ENCODE measurements around the gene PARN. TPM values are rescaled to one million over a fixed set of nuclear protein-coding genes. Genes with fewer than 3 reads are reported as not detected.

The PARN gene
- polyA plus RNA-seq, 1 donor from 2014 or later: 22.3 TPM

GRCh38 chr16:14473488-14473887 lies 156.6 kb downstream of the PARN start:
- no peaks in the 10 kb centered on the region for H4K20me1 ChIP-seq (ENCODE audit: insufficient read depth)
- no peak overlapping the region for H3K27ac ChIP-seq (ENCODE audit: low read length)
- no peaks in the 10 kb centered on the region for H3F3A ChIP-seq (ENCODE audit: insufficient read depth, low read length, poor library complexity, severe bottlenecking)
- no peaks in the 10 kb centered on the region for H3K27me3 ChIP-seq (ENCODE audit: insufficient read depth, low read depth, low read length)
- H3K4me2 ChIP-seq (ENCODE audit: low read length): no peak overlapping the region
- no peak overlapping the region for H2AFZ ChIP-seq (ENCODE audit: low read depth, low read length)
- no peak overlapping the region for H3K9ac ChIP-seq (ENCODE audit: low read length)
- no peak overlapping the region for H3K4me3 ChIP-seq (ENCODE audit: low read length)
- H3K79me2 ChIP-seq (replicated peaks; ENCODE audit: insufficient read depth, low read length): no peaks in the 10 kb centered on the region
- H3K9me2 ChIP-seq (ENCODE audit: insufficient read depth, low read length): no peaks in the 10 kb centered on the region
- no peaks in the 10 kb centered on the region for H3K36me3 ChIP-seq (ENCODE audit: insufficient read depth, low read length)
- TF ChIP-seq, protein P1, sequence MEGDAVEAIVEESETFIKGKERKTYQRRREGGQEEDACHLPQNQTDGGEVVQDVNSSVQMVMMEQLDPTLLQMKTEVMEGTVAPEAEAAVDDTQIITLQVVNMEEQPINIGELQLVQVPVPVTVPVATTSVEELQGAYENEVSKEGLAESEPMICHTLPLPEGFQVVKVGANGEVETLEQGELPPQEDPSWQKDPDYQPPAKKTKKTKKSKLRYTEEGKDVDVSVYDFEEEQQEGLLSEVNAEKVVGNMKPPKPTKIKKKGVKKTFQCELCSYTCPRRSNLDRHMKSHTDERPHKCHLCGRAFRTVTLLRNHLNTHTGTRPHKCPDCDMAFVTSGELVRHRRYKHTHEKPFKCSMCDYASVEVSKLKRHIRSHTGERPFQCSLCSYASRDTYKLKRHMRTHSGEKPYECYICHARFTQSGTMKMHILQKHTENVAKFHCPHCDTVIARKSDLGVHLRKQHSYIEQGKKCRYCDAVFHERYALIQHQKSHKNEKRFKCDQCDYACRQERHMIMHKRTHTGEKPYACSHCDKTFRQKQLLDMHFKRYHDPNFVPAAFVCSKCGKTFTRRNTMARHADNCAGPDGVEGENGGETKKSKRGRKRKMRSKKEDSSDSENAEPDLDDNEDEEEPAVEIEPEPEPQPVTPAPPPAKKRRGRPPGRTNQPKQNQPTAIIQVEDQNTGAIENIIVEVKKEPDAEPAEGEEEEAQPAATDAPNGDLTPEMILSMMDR (IDR thresholded peaks at IDR 0.05; ENCODE audit: poor library complexity, severe bottlenecking): no peak
- TF ChIP-seq RAD21 (conservative IDR thresholded peaks at IDR 0.05) (no peak), EP300 (conservative IDR thresholded peaks at IDR 0.05; ENCODE audit: poor library complexity, severe bottlenecking) (no peak), MXI1 (conservative IDR thresholded peaks at IDR 0.05; ENCODE audit: poor library complexity, severe bottlenecking) (no peak), TAF1 (IDR thresholded peaks at IDR 0.05; ENCODE audit: low read depth) (no peak), SMC3 (conservative IDR thresholded peaks at IDR 0.05; ENCODE audit: poor library complexity) (no peak), EZH2 (IDR thresholded peaks at IDR 0.05; ENCODE audit: borderline replicate concordance, insufficient read depth, low read length, poor library complexity, severe bottlenecking) (no peak), POLR2AphosphoS5 (IDR thresholded peaks at IDR 0.05) (no peak)
- TF ChIP-seq, protein P2, sequence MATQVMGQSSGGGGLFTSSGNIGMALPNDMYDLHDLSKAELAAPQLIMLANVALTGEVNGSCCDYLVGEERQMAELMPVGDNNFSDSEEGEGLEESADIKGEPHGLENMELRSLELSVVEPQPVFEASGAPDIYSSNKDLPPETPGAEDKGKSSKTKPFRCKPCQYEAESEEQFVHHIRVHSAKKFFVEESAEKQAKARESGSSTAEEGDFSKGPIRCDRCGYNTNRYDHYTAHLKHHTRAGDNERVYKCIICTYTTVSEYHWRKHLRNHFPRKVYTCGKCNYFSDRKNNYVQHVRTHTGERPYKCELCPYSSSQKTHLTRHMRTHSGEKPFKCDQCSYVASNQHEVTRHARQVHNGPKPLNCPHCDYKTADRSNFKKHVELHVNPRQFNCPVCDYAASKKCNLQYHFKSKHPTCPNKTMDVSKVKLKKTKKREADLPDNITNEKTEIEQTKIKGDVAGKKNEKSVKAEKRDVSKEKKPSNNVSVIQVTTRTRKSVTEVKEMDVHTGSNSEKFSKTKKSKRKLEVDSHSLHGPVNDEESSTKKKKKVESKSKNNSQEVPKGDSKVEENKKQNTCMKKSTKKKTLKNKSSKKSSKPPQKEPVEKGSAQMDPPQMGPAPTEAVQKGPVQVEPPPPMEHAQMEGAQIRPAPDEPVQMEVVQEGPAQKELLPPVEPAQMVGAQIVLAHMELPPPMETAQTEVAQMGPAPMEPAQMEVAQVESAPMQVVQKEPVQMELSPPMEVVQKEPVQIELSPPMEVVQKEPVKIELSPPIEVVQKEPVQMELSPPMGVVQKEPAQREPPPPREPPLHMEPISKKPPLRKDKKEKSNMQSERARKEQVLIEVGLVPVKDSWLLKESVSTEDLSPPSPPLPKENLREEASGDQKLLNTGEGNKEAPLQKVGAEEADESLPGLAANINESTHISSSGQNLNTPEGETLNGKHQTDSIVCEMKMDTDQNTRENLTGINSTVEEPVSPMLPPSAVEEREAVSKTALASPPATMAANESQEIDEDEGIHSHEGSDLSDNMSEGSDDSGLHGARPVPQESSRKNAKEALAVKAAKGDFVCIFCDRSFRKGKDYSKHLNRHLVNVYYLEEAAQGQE (IDR thresholded peaks at IDR 0.05; ENCODE audit: borderline replicate concordance): no peak
- H3K9me3 ChIP-seq (ENCODE audit: low read length): no peaks in the 10 kb centered on the region

GRCh38 chr16:14472357-14472756 lies 157.7 kb downstream of the PARN start:
- Histone ChIP-seq H3K79me2 (replicated peaks; ENCODE audit: insufficient read depth, low read length) (no peaks in the 10 kb centered on the region), H3K4me3 (ENCODE audit: low read length) (no peak overlapping the region), H3K9me2 (ENCODE audit: insufficient read depth, low read length) (no peaks in the 10 kb centered on the region), H2AFZ (ENCODE audit: low read depth, low read length) (no peak overlapping the region), H3F3A (ENCODE audit: insufficient read depth, low read length, poor library complexity, severe bottlenecking) (no peaks in the 10 kb centered on the region), H3K36me3 (ENCODE audit: insufficient read depth, low read length) (no peaks in the 10 kb centered on the region), H3K9me3 (ENCODE audit: low read length) (no peaks in the 10 kb centered on the region), H3K27ac (ENCODE audit: low read length) (no peak overlapping the region), H3K4me2 (ENCODE audit: low read length) (no peak overlapping the region), H3K9ac (ENCODE audit: low read length) (no peak overlapping the region), H3K27me3 (ENCODE audit: insufficient read depth, low read depth, low read length) (no peaks in the 10 kb centered on the region), H4K20me1 (ENCODE audit: insufficient read depth) (no peaks in the 10 kb centered on the region)
- TF ChIP-seq POLR2AphosphoS5 (IDR thresholded peaks at IDR 0.05) (no peak), EP300 (conservative IDR thresholded peaks at IDR 0.05; ENCODE audit: poor library complexity, severe bottlenecking) (no peak), RAD21 (conservative IDR thresholded peaks at IDR 0.05) (no peak), MXI1 (conservative IDR thresholded peaks at IDR 0.05; ENCODE audit: poor library complexity, severe bottlenecking) (no peak), TAF1 (IDR thresholded peaks at IDR 0.05; ENCODE audit: low read depth) (no peak), EZH2 (IDR thresholded peaks at IDR 0.05; ENCODE audit: borderline replicate concordance, insufficient read depth, low read length, poor library complexity, severe bottlenecking) (no peak), SMC3 (conservative IDR thresholded peaks at IDR 0.05; ENCODE audit: poor library complexity) (no peak)
- TF ChIP-seq, protein P1 (IDR thresholded peaks at IDR 0.05; ENCODE audit: poor library complexity, severe bottlenecking): no peak
- TF ChIP-seq, protein P2 (IDR thresholded peaks at IDR 0.05; ENCODE audit: borderline replicate concordance): no peak

Data from neural cell (in vitro differentiated cells).